SK-N-MC (cell line): ENCODE data around the gene TMEM244.
"Not testable (repeated sequence)": the region's sequence is repeated elsewhere in the genome, so short reads cannot be mapped to it uniquely, and the experiment has no call there.

Experiments used
- DNase-seq: peaks from one replicate; pipeline ENCODE4 v3.0.0-alpha.2; 2011; ENCODE audit warnings: low read depth, low spot score
- H3K27ac ChIP-seq: fragments of 200-600 bp; sonication (generic); 2 replicates; pipeline ENCODE4 v1.5.1; 2016; ENCODE audit warnings: mixed run types
- H3K36me3 ChIP-seq: fragments of 200-600 bp; sonication (generic); 2 replicates; pipeline ENCODE4 v1.6.1; 2017; ENCODE audit warnings: antibody characterized with exemption, low read length, mixed read lengths; ENCODE audit not compliant: insufficient read depth
- H3K4me3 ChIP-seq: fragments of 200-600 bp; sonication (generic); 2 replicates; pipeline ENCODE4 v1.5.1; 2016
- H3K9ac ChIP-seq: fragments of 200-600 bp; sonication (generic); 2 replicates; pipeline ENCODE4 v1.8.0; 2017; ENCODE audit warnings: mixed run types, mixed read lengths; ENCODE audit not compliant: insufficient read length
- H3K9me3 ChIP-seq: fragments of 200-600 bp; sonication (generic); 2 replicates; pipeline ENCODE4 v1.6.1; 2017; ENCODE audit warnings: low read depth, mild to moderate bottlenecking, antibody characterized with exemption, low read length, moderate library complexity, mixed read lengths
- EZH2 ChIP-seq: fragments of 200-600 bp; sonication (generic); IDR thresholded peaks from one replicate; pipeline ENCODE4 v1.6.1; 2017; ENCODE audit warnings: antibody characterized with exemption
- FOXP2 ChIP-seq: optimal IDR thresholded peaks from 2 replicates; pipeline ENCODE3; 2011; ENCODE audit warnings: mild to moderate bottlenecking, moderate library complexity; ENCODE audit not compliant: insufficient read depth; ENCODE audit errors: extremely low read length, control extremely low read depth
- POLR2AphosphoS5 ChIP-seq: IDR thresholded peaks from 2 replicates; pipeline ENCODE4 v1.6.1; 2012; ENCODE audit warnings: mild to moderate bottlenecking, low read depth, low read length, borderline replicate concordance

The TMEM244 gene

GRCh38 chr6:129894921-129895320 is 33.8 kb upstream of the TMEM244 start:
- Histone ChIP-seq H3K36me3 (no peaks in the 10 kb centered on the region), H3K9ac (no peak overlapping the region), H3K27ac (peak overlapping the region; percentile 93), H3K9me3 (no peaks in the 10 kb centered on the region; the same call in 1 of the 2 replicates), H3K4me3 (no peak overlapping the region)
- TF ChIP-seq POLR2AphosphoS5 (no peak), EZH2 (no peak), FOXP2 (no peak)
- DNase-seq: no peak

- H3K9ac ChIP-seq: no peak overlapping the region
- no peaks in the 10 kb centered on the region; the same call in 1 of the 2 replicates for H3K36me3 ChIP-seq
- H3K27ac ChIP-seq: peak overlapping the region; percentile 93
- peak overlapping the region; percentile 50 for H3K4me3 ChIP-seq
- H3K9me3 ChIP-seq: no peaks in the 10 kb centered on the region; the same call in 1 of the 2 replicates
- TF ChIP-seq EZH2: no peak
- TF ChIP-seq FOXP2: no peak
- TF ChIP-seq POLR2AphosphoS5: no peak
- no peak for DNase-seq
These were observed 32.5 kb upstream of the TMEM244 start for GRCh38 chr6:129893640-129894039.

- Histone ChIP-seq H3K27ac (no peak overlapping the region), H3K4me3 (no peak overlapping the region), H3K36me3 (no peaks in the 10 kb centered on the region; the same call in 1 of the 2 replicates), H3K9me3 (no peaks in the 10 kb centered on the region), H3K9ac (no peak overlapping the region)
- no peak for DNase-seq
- TF ChIP-seq EZH2: no peak
- TF ChIP-seq FOXP2: no peak
- TF ChIP-seq POLR2AphosphoS5: no peak
These were observed 29.6 kb upstream of the TMEM244 start for GRCh38 chr6:129890701-129891100.

DNA sequence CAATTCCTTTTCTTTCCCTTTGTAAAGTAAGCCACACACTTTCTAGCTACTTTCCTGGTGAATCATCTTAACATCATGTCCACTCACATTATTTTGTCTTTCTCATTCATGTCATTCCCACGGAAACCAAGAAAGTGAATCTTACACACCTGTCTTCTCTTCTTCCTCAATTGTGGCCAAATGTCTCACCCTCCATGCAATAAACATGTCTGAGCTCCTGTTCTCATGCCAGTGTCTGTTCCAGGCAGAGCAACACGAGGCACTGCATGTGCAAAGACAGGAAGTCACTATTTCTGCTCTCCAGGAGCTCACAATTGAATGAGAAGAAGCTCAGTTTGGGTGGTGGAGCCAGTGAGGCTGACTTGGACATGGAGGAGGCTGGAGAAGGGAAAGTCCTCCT is 29.0 kb upstream of the TMEM244 start:
- no peak for DNase-seq
- H3K36me3 ChIP-seq: no peaks in the 10 kb centered on the region; the same call in 1 of the 2 replicates
- TF ChIP-seq EZH2 (no peak), FOXP2 (no peak), POLR2AphosphoS5 (no peak)
- H3K9ac ChIP-seq: no peak overlapping the region
- H3K4me3 ChIP-seq: no peak overlapping the region
- peak overlapping the region; percentile 65 for H3K27ac ChIP-seq
- H3K9me3 ChIP-seq: no peaks in the 10 kb centered on the region

GRCh38 chr6:129889580-129889979 is 28.5 kb upstream of the TMEM244 start:
- DNase-seq: no peak
- no peak overlapping the region for H3K4me3 ChIP-seq
- no peaks in the 10 kb centered on the region; the same call in 1 of the 2 replicates for H3K36me3 ChIP-seq
- no peak overlapping the region for H3K9ac ChIP-seq
- no peak for TF ChIP-seq FOXP2
- no peak for TF ChIP-seq EZH2
- no peak for TF ChIP-seq POLR2AphosphoS5
- peak overlapping the region; percentile 99 for H3K27ac ChIP-seq
- H3K9me3 ChIP-seq: no peaks in the 10 kb centered on the region

- no peak for TF ChIP-seq FOXP2
- no peak for TF ChIP-seq EZH2
- TF ChIP-seq POLR2AphosphoS5: peak; percentile 62; the same call in 1 of the 2 replicates
- no peaks in the 10 kb centered on the region for H3K9me3 ChIP-seq
- peak overlapping the region; percentile 7 for H3K9ac ChIP-seq
- peak overlapping the region; percentile 18 for H3K4me3 ChIP-seq
- no peaks in the 10 kb centered on the region; the same call in 1 of the 2 replicates for H3K36me3 ChIP-seq
- peak overlapping the region; percentile 99 for H3K27ac ChIP-seq
- DNase-seq: peak; percentile 96
These were observed 25.5 kb upstream of the TMEM244 start for GRCh38 chr6:129886401-129887155.

GRCh38 chr6:129884211-129884610 is 23.1 kb upstream of the TMEM244 start:
- Histone ChIP-seq H3K9ac (peak overlapping the region; percentile 46), H3K4me3 (peak overlapping the region; percentile 40; the same call in 1 of the 2 replicates), H3K9me3 (no peaks in the 10 kb centered on the region), H3K36me3 (no peaks in the 10 kb centered on the region; the same call in 1 of the 2 replicates), H3K27ac (peak overlapping the region; percentile 99)
- TF ChIP-seq FOXP2 (no peak), EZH2 (no peak), POLR2AphosphoS5 (no peak)
- DNase-seq: no peak

GRCh38 chr6:129882510-129883023 is 21.5 kb upstream of the TMEM244 start:
- TF ChIP-seq FOXP2 (no peak), POLR2AphosphoS5 (no peak), EZH2 (no peak)
- H3K36me3 ChIP-seq: no peaks in the 10 kb centered on the region

DNA sequence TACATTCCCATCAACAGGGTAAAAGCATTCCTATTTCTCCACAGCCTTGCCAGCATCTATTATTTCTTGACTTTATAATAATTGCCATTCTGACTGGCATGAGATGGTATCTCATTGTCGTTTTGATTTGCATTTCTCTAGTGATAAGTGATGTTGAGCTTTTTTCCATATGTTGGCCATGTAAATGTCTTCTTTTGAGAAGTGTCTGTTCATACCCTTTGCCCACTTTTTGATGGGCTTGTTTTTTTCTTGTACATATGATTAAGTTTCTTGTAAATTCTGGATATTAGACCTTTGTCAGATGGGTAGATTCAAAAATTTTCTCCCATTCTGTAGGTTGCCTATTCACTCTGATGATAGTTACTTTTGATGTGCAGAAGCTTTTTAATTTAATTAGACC is 16.8 kb upstream of the TMEM244 start:
- not testable (repeated sequence) for H3K9me3 ChIP-seq, H3K36me3 ChIP-seq, DNase-seq, H3K4me3 ChIP-seq, H3K27ac ChIP-seq, H3K9ac ChIP-seq

More at GRCh38 chr6:129882510-129883023, 21.5 kb upstream of the TMEM244 start:
- no peak overlapping the region for H3K9ac ChIP-seq
- no peak overlapping the region for H3K4me3 ChIP-seq
- H3K27ac ChIP-seq: peak overlapping the region; percentile 99; the same call in 1 of the 2 replicates
- H3K9me3 ChIP-seq: no peaks in the 10 kb centered on the region
- DNase-seq: no peak
